Measurements from ENCODE around the gene PEAK3. TPM values are rescaled to one million over a fixed set of nuclear protein-coding genes. Genes with fewer than 3 reads are reported as not detected.

The PEAK3 gene
- total and polyA plus RNA-seq, 9 of the 15 experiments (the other 6 are each of a cell fraction or from before 2014, with no cell fraction given): 0.07 to 0.40 TPM; not detected in 7

- ATAC-seq: peak; percentile 68
- POLR2A ChIA-PET: interaction anchor here (0.6 to 1.3 kb wide), 9 partner anchors 20 to 648 kb away, joined by 3 to 6 read pairs (median 4); no protein-coding TSS in a partner anchor
- H3K4me1 ChIP-seq (replicated peaks in 1 of 2; ENCODE audit: control insufficient read depth in 2 of 2, insufficient read depth in 2 of 2, low read length in 2 of 2): peaks cover 23 to 71% of the 10 kb centered on the region in 2 experiments
- peak overlapping the region; percentile 90 to 98; a peak in 3 of 4 replicates for H3K9ac ChIP-seq (ENCODE audit: insufficient read depth in 1 of 2, low read depth in 2 of 2, low read length in 2 of 2)
- H3K36me3 ChIP-seq (ENCODE audit: control insufficient read depth, insufficient read depth, low read length): peaks cover 57% of the 10 kb centered on the region; the same call in 2 of the 3 replicates
- H3K27me3 ChIP-seq (ENCODE audit: control insufficient read depth in 2 of 2, insufficient read depth in 2 of 2, low read length in 2 of 2): no peaks in the 10 kb centered on the region
- H3K4me2 ChIP-seq (ENCODE audit: insufficient read depth, low read length): peak overlapping the region; percentile 94; the same call in 1 of the 2 replicates
- DNase-seq (ENCODE audit: extremely low read depth in 1 of 4, low spot score in 3 of 4): no peak
- H3K9me1 ChIP-seq (ENCODE audit: control insufficient read depth, insufficient read depth, low read length): peaks cover 13% of the 10 kb centered on the region
- 0% methylated on average over 12 of the region's 28 CpGs for WGBS (ENCODE audit: insufficient coverage, low coverage, missing lambda C conversion rate)
- peak overlapping the region; percentile 99 for H2AFZ ChIP-seq (ENCODE audit: low read depth, low read length)
- BruUV-seq (replicated peaks): no TSS peak
- H3K9me3 ChIP-seq (replicated peaks; ENCODE audit: control insufficient read depth, insufficient read depth, low read depth, low read length): no peaks in the 10 kb centered on the region
- CTCF ChIA-PET (ENCODE audit: low intra/inter-chr PET ratio): interaction anchor here (0.6 to 1.5 kb wide), 6 partner anchors 28 to 375 kb away, joined by 3 to 6 read pairs (median 4); no protein-coding TSS in a partner anchor
- FAIRE-seq: no peak
- peak overlapping the region; percentile 97 for H3K4me3 ChIP-seq
- H4K20me1 ChIP-seq (replicated peaks; ENCODE audit: control insufficient read depth, insufficient read depth, low read length): peaks cover 44% of the 10 kb centered on the region
- H3K79me2 ChIP-seq (ENCODE audit: control insufficient read depth, insufficient read depth, low read length): peaks cover 83% of the 10 kb centered on the region
- H3K27ac ChIP-seq (ENCODE audit: extremely low read depth, low read depth, low read length): peak overlapping the region; percentile 98; the same call in 2 of the 3 replicates
- in situ Hi-C loops (cut with MboI) (loop anchor here (5.0 to 10.0 kb wide), 3 partner anchors 36 to 161 kb away; no protein-coding TSS in a partner anchor), intact Hi-C loops (cut with micrococcal nuclease) (loop anchor here (1.0 to 2.0 kb wide), 4 partner anchors 27 to 155 kb away; no protein-coding TSS in a partner anchor)
- no peak for TF ChIP-seq RBM39 (optimal IDR thresholded peaks at IDR 0.05; ENCODE audit: low read depth, low read length)
- no peak for TF ChIP-seq NR1H2 (CRISPR knock-in tag; IDR thresholded peaks at IDR 0.05)
- no peak for TF ChIP-seq XRCC5 (IDR thresholded peaks at IDR 0.05; ENCODE audit: low read depth, low read length)
- peak in 2 of 3 experiments; percentile 66 to 75 for TF ChIP-seq YY1 (IDR thresholded peaks at IDR 0.05; ENCODE audit: borderline replicate concordance in 1 of 3, control insufficient read depth in 1 of 3, extremely low read depth in 1 of 3, insufficient read depth in 3 of 3, insufficient read length in 1 of 3, insufficient replicate concordance in 2 of 3, low read depth in 1 of 3, low read length in 2 of 3)
- TF ChIP-seq TAF1 (IDR thresholded peaks at IDR 0.05; ENCODE audit: control insufficient read depth, extremely low read depth, insufficient read depth, low read length, severe bottlenecking): peak; percentile 75
- TF ChIP-seq SRF (CRISPR knock-in tag; IDR thresholded peaks at IDR 0.05): 0 out of 4 replicates have a peak, but pooled peaks of 1 of the 2 experiments have one; percentile 11
- TF ChIP-seq, protein P1, sequence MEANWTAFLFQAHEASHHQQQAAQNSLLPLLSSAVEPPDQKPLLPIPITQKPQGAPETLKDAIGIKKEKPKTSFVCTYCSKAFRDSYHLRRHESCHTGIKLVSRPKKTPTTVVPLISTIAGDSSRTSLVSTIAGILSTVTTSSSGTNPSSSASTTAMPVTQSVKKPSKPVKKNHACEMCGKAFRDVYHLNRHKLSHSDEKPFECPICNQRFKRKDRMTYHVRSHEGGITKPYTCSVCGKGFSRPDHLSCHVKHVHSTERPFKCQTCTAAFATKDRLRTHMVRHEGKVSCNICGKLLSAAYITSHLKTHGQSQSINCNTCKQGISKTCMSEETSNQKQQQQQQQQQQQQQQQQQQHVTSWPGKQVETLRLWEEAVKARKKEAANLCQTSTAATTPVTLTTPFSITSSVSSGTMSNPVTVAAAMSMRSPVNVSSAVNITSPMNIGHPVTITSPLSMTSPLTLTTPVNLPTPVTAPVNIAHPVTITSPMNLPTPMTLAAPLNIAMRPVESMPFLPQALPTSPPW (CRISPR knock-in tag; IDR thresholded peaks at IDR 0.05): no peak
- peak in 1 of 2 experiments; percentile 13; a peak in 1 of 4 replicates for TF ChIP-seq TEAD1 (CRISPR knock-in tag; IDR thresholded peaks at IDR 0.05)
- no peak for TF ChIP-seq ZNF785 (CRISPR knock-in tag; IDR thresholded peaks at IDR 0.05)
- TF ChIP-seq MBD2 (IDR thresholded peaks at IDR 0.05; ENCODE audit: borderline replicate concordance, low read depth): peak; percentile 13; the same call in 1 of the 2 replicates
- TF ChIP-seq ZNF717 (CRISPR knock-in tag; IDR thresholded peaks at IDR 0.05): no peak
- TF ChIP-seq RBM34 (IDR thresholded peaks at IDR 0.05; ENCODE audit: borderline replicate concordance, insufficient read depth, low read length): 0 out of 2 replicates have a peak, but pooled peaks have one; percentile 56
- TF ChIP-seq ZBTB26 (CRISPR knock-in tag; IDR thresholded peaks at IDR 0.05): no peak
- 0 out of 2 replicates have a peak, but pooled peaks have one; percentile 28 for TF ChIP-seq KDM2B (CRISPR knock-in tag; IDR thresholded peaks at IDR 0.05)
- TF ChIP-seq HOXB6 (CRISPR knock-in tag; IDR thresholded peaks at IDR 0.05; ENCODE audit: borderline replicate concordance): no peak
- peak; percentile 4; the same call in 1 of the 2 replicates for TF ChIP-seq PHF8 (IDR thresholded peaks at IDR 0.05; ENCODE audit: borderline replicate concordance, low read length)
- no peak for TF ChIP-seq NFRKB (IDR thresholded peaks at IDR 0.05; ENCODE audit: low read depth)
These were observed 46.0 kb downstream of the PEAK3 start for GRCh38 chr19:2236064-2236313.
